Measurements from ENCODE around the gene ASCL2.

GRCh38 chr11:2277008-2277346 lies 6.6 kb upstream of the ASCL2 start:
- TF ChIP-seq, protein P1, sequence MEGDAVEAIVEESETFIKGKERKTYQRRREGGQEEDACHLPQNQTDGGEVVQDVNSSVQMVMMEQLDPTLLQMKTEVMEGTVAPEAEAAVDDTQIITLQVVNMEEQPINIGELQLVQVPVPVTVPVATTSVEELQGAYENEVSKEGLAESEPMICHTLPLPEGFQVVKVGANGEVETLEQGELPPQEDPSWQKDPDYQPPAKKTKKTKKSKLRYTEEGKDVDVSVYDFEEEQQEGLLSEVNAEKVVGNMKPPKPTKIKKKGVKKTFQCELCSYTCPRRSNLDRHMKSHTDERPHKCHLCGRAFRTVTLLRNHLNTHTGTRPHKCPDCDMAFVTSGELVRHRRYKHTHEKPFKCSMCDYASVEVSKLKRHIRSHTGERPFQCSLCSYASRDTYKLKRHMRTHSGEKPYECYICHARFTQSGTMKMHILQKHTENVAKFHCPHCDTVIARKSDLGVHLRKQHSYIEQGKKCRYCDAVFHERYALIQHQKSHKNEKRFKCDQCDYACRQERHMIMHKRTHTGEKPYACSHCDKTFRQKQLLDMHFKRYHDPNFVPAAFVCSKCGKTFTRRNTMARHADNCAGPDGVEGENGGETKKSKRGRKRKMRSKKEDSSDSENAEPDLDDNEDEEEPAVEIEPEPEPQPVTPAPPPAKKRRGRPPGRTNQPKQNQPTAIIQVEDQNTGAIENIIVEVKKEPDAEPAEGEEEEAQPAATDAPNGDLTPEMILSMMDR (IDR thresholded peaks at IDR 0.05): no peak
- no peak for TF ChIP-seq POLR2A (IDR thresholded peaks at IDR 0.05)
